Esophagus muscularis mucosa (tissue), 4 donors: Measurements from ENCODE around the gene SMG6. TPM values are rescaled to one million over a fixed set of nuclear protein-coding genes. Genes with fewer than 3 reads are reported as not detected.

ENCODE experiments used
- DNase-seq: peaks from one replicate; pipeline ENCODE4 v3.0.0-alpha.2; 2017; ENCODE audit errors: extremely low spot score
- H3K27ac ChIP-seq, 4 donors: fragments of 200-600 bp; sonication (generic); replicated peaks in 1 of 4; 1 replicate in 3 of 4; 2 replicates in 1 of 4; pipeline ENCODE4 v1.5.1; 2016 to 2019; ENCODE audit warnings: mild to moderate bottlenecking in 1 of 4
- H3K27me3 ChIP-seq, 4 donors: fragments of 200-600 bp; sonication (generic); one replicate each; pipeline versions ENCODE4 v1.5.1 to v1.6.0; 2016 to 2019
- H3K36me3 ChIP-seq, 4 donors: fragments of 200-600 bp; sonication (generic); one replicate each; pipeline ENCODE4 v1.5.1; 2016 to 2019
- H3K4me1 ChIP-seq, 4 donors: fragments of 200-600 bp; sonication (generic); one replicate each; pipeline ENCODE4 v1.5.1; 2016 to 2019
- H3K4me3 ChIP-seq, 4 donors: fragments of 200-600 bp; sonication (generic); 1 replicate in 2 of 4; 2 replicates in 2 of 4; pipeline ENCODE4 v1.5.1; 2016 to 2019; ENCODE audit warnings: mild to moderate bottlenecking in 4 of 4, moderate library complexity in 1 of 4
- H3K9me3 ChIP-seq, 4 donors: fragments of 200-600 bp; sonication (generic); 1 replicate in 3 of 4; 2 replicates in 1 of 4; pipeline ENCODE4 v1.5.1; 2016 to 2019
- CTCF ChIP-seq, 3 experiments: fragments of 200-600 bp in 2 of 3; fragments of 450-650 bp in 1 of 3; sonication (generic) in 2 of 3; IDR thresholded peaks; one replicate each; pipeline ENCODE4 v1.5.1; 2017 to 2019; ENCODE audit warnings: antibody characterized with exemption in 3 of 3, mild to moderate bottlenecking in 2 of 3, moderate library complexity in 1 of 3
- EP300 ChIP-seq: sonication (generic); formaldehyde crosslinking; IDR thresholded peaks from one replicate; pipeline ENCODE4 v1.6.1; 2017; ENCODE audit warnings: antibody characterized with exemption
- POLR2A ChIP-seq: fragments of 450-650 bp; IDR thresholded peaks from one replicate; pipeline ENCODE4 v1.6.1; 2017; ENCODE audit warnings: antibody characterized with exemption, moderate library complexity, mild to moderate bottlenecking, low read depth
- POLR2AphosphoS5 ChIP-seq, 2 donors: sonication (generic); formaldehyde crosslinking; IDR thresholded peaks; one replicate each; pipeline ENCODE4 v1.6.1; 2017; ENCODE audit warnings: antibody characterized with exemption in 2 of 2
- WGBS: methylation state at CpG from one replicate; pipeline ENCODE4 v1.1.5; 2018; 5-methylcytosine and 5-hydroxymethylcytosine counted together
- intact Hi-C: fragments of 100-400 bp; cut with DNase I; formaldehyde crosslinking; loops from one replicate; pipeline ENCODE4 v1.15.1; 2023
- total RNA-seq, 4 donors: library from RNA; depleted of rRNA; stranded (reverse); fragments of >200 nt; gene quantifications; one replicate each; pipeline versions ENCODE4 v1.1.0 to v1.2.1, GENCODE V29; 2016

The SMG6 gene
- total RNA-seq, 4 donors from 2014 or later: 38.2 to 67.7 (median 47.7) TPM

GRCh38 chr17:2235265-2235664, 68.3 kb downstream of the SMG6 start:
- peak overlapping the region in 1 of 4 donors; percentile 3 for H3K4me3 ChIP-seq
- H3K4me1 ChIP-seq: peaks cover 54 to 97% (median 93%) of the 10 kb centered on the region in 4 donors
- H3K9me3 ChIP-seq: no peaks in the 10 kb centered on the region
- H3K27me3 ChIP-seq: no peaks in the 10 kb centered on the region
- no peak for DNase-seq
- TF ChIP-seq CTCF (IDR thresholded peaks at IDR 0.05) (no peak), EP300 (no peak), POLR2AphosphoS5 (IDR thresholded peaks at IDR 0.05) (no peak), POLR2A (no peak)
- WGBS: 70% methylated on average over 4 of the region's 4 CpGs
- intact Hi-C loops: no loop called here
- peak overlapping the region; percentile 62 to 80 (median 69) for H3K27ac ChIP-seq
- H3K36me3 ChIP-seq: peaks cover 0 to 29% (median 20%) of the 10 kb centered on the region in 4 donors

GRCh38 chr17:2233441-2233947, 70.1 kb downstream of the SMG6 start:
- H3K27ac ChIP-seq: peak overlapping the region; percentile 62 to 80 (median 69)
- H3K36me3 ChIP-seq: peaks cover 0 to 33% (median 20%) of the 10 kb centered on the region in 4 donors
- intact Hi-C loops: no loop called here
- no peaks in the 10 kb centered on the region for H3K27me3 ChIP-seq
- H3K4me3 ChIP-seq: no peak overlapping the region
- no peak for TF ChIP-seq POLR2A
- TF ChIP-seq POLR2AphosphoS5 (IDR thresholded peaks at IDR 0.05): no peak
- no peak for TF ChIP-seq CTCF (IDR thresholded peaks at IDR 0.05)
- no peak for TF ChIP-seq EP300
- peaks cover 42 to 95% (median 78%) of the 10 kb centered on the region in 4 donors for H3K4me1 ChIP-seq
- no peak for DNase-seq
- 65% methylated on average over 8 of the region's 8 CpGs for WGBS
- H3K9me3 ChIP-seq: no peaks in the 10 kb centered on the region

- intact Hi-C loops: no loop called here
- H3K36me3 ChIP-seq: peaks cover 0 to 34% (median 20%) of the 10 kb centered on the region in 4 donors
- H3K9me3 ChIP-seq: no peaks in the 10 kb centered on the region
- no peak for DNase-seq
- H3K4me3 ChIP-seq: no peak overlapping the region
- peak overlapping the region; percentile 62 to 80 (median 69) for H3K27ac ChIP-seq
- peaks cover 30 to 84% (median 66%) of the 10 kb centered on the region in 4 donors for H3K4me1 ChIP-seq
- WGBS: 49% methylated on average over 9 of the region's 9 CpGs
- TF ChIP-seq POLR2AphosphoS5 (IDR thresholded peaks at IDR 0.05) (no peak), CTCF (IDR thresholded peaks at IDR 0.05) (no peak), POLR2A (no peak), EP300 (no peak)
- no peaks in the 10 kb centered on the region for H3K27me3 ChIP-seq
Measured at GRCh38 chr17:2232244-2232638, 71.3 kb downstream of the SMG6 start.

GRCh38 chr17:2230877-2231276, 72.7 kb downstream of the SMG6 start:
- Histone ChIP-seq H3K9me3 (no peaks in the 10 kb centered on the region), H3K27me3 (no peaks in the 10 kb centered on the region), H3K4me1 (peaks cover 22 to 71% (median 53%) of the 10 kb centered on the region in 4 donors), H3K27ac (peak overlapping the region; percentile 62 to 80 (median 69)), H3K4me3 (no peak overlapping the region), H3K36me3 (peaks cover 0 to 36% (median 18%) of the 10 kb centered on the region in 4 donors)
- 74% methylated on average over 5 of the region's 6 CpGs for WGBS
- DNase-seq: no peak
- intact Hi-C loops: no loop called here
- TF ChIP-seq POLR2AphosphoS5 (IDR thresholded peaks at IDR 0.05) (peak in 1 of 2 donors; percentile 27), POLR2A (no peak), CTCF (IDR thresholded peaks at IDR 0.05) (no peak), EP300 (no peak)
